ENCODE measurements around the gene NIF3L1. TPM values are rescaled to one million over a fixed set of nuclear protein-coding genes. Genes with fewer than 3 reads are reported as not detected.

NIF3L1 gene
- total and polyA plus RNA-seq, 2 of the 8 experiments (the other 6 are each of a cell fraction or from before 2014, with no cell fraction given): 63.4 to 126 TPM

DNA sequence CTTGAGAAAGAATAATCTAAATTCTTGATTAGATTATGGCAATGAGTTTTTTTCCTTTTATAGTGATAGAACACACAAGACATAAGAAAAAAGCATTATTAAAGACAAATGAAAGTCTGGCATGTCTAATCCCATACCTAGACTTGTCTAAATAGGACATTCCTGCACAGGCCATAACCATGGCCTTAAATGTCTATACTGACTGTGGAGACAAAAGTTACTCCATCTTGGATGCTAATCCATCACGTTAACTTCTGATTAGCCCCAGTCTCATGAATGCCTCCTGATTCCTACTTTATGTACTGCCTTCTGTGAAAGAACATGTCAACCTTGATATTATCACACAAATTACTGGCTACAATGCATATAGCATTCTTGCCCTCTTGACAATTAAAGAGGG is 50.7 kb downstream of the NIF3L1 start:
- ChIA-PET CTCF (ENCODE audit: partially characterized antibody) (interaction anchor here (0.6 to 1.9 kb wide), 4 partner anchors 23 to 238 kb away, joined by 3 to 7 read pairs (median 4); partner anchors contain the start of gene ORC2), POLR2A (ENCODE audit: partially characterized antibody) (interaction anchor here (1.4 kb wide), 1 partner anchor 18 kb away, joined by 5 read pairs; no protein-coding TSS in a partner anchor)
- Histone ChIP-seq H4K91ac (replicated peaks; ENCODE audit: insufficient read length, low read length) (no peak overlapping the region), H2BK12ac (ENCODE audit: low read depth, low read length) (no peak overlapping the region), H3K23ac (ENCODE audit: insufficient read length) (no peak overlapping the region), H3K14ac (ENCODE audit: insufficient read length) (no peak overlapping the region), H2AK5ac (ENCODE audit: low read depth, low read length) (no peak overlapping the region), H2BK15ac (ENCODE audit: low read length) (no peak overlapping the region), H2BK20ac (ENCODE audit: low read length) (no peak overlapping the region), H2BK5ac (ENCODE audit: low read depth, low read length) (no peak overlapping the region), H3K4me3 (ENCODE audit: extremely low read depth in 1 of 4, insufficient read depth in 2 of 4, low read depth in 3 of 4, low read length in 4 of 4) (no peak overlapping the region), H3K4ac (replicated peaks; ENCODE audit: insufficient read length, low read depth, low read length) (no peak overlapping the region), H4K8ac (ENCODE audit: extremely low read depth, insufficient read depth, low read length) (no peak overlapping the region), H3K79me1 (ENCODE audit: low read depth, low read length) (no peaks in the 10 kb centered on the region; the same call in 1 of the 2 replicates), H3K4me2 (ENCODE audit: insufficient read depth in 1 of 2, low read depth in 2 of 2, low read length in 2 of 2) (no peak overlapping the region), H3K56ac (replicated peaks; ENCODE audit: insufficient read length, low read depth, low read length) (no peak overlapping the region), H3K27me3 (replicated peaks in 1 of 4; ENCODE audit: control insufficient read depth in 3 of 4, extremely low read depth in 1 of 4, insufficient read depth in 3 of 4, low read length in 3 of 4) (no peaks in the 10 kb centered on the region), H3K27ac (ENCODE audit: low read depth, low read length) (no peak overlapping the region), H4K20me1 (replicated peaks in 1 of 2; ENCODE audit: control insufficient read depth in 1 of 2, insufficient read depth in 2 of 2, low read length in 2 of 2) (no peaks in the 10 kb centered on the region), H3K79me2 (ENCODE audit: control insufficient read depth in 1 of 2, insufficient read depth in 2 of 2, low read length in 2 of 2) (no peaks in the 10 kb centered on the region), H3K18ac (ENCODE audit: extremely low read depth, low read length) (no peak overlapping the region), H2AFZ (ENCODE audit: low read length) (no peak overlapping the region), H2BK120ac (replicated peaks; ENCODE audit: low read depth, low read length) (no peak overlapping the region), H3K9me3 (ENCODE audit: insufficient read depth in 2 of 2, low read depth in 1 of 2, low read length in 1 of 2) (no peaks in the 10 kb centered on the region), H3K9ac (replicated peaks in 1 of 4; ENCODE audit: extremely low read depth in 1 of 4, low read depth in 3 of 4, low read length in 3 of 4) (no peak overlapping the region), H4K5ac (ENCODE audit: insufficient read length, low read depth, low read length) (no peak overlapping the region), H3K4me1 (replicated peaks in 1 of 4; ENCODE audit: control insufficient read depth in 3 of 4, insufficient read depth in 4 of 4, low read length in 3 of 4) (no peaks in the 10 kb centered on the region), H3K23me2 (ENCODE audit: low read depth, low read length) (no peaks in the 10 kb centered on the region), H3K36me3 (ENCODE audit: control insufficient read depth in 2 of 4, insufficient read depth in 4 of 4, low read length in 3 of 4) (peaks cover 6 to 85% (median 42%) of the 10 kb centered on the region in 4 experiments; a peak in 7 of 8 replicates)
- WGBS, 2 experiments (ENCODE audit: extremely low coverage in 1 of 2, insufficient coverage in 1 of 2, insufficient read length in 1 of 2, insufficient replicate concordance in 2 of 2, low coverage in 1 of 2, low lambda C conversion rate in 2 of 2, missing lambda C conversion rate in 1 of 2): 81% methylated on average over 1 of the region's 1 CpG; no CpG with 5 or more reads in 1 of the 2 experiments
- no peak for TF ChIP-seq RBBP5 (IDR thresholded peaks at IDR 0.05; ENCODE audit: borderline replicate concordance, low read depth, low read length)
- TF ChIP-seq SRF (IDR thresholded peaks at IDR 0.05; ENCODE audit: low read depth, low read length): no peak
- TF ChIP-seq BACH1 (IDR thresholded peaks at IDR 0.05; ENCODE audit: low read length): no peak
- TF ChIP-seq SIN3A (conservative IDR thresholded peaks at IDR 0.05 in 1 of 2, IDR thresholded peaks at IDR 0.05 in 1 of 2; ENCODE audit: low read depth in 1 of 2, low read length in 2 of 2): no peak
- no peak for TF ChIP-seq SP1 (IDR thresholded peaks at IDR 0.05; ENCODE audit: low read depth, low read length)
- TF ChIP-seq TAF7 (optimal IDR thresholded peaks at IDR 0.05; ENCODE audit: borderline replicate concordance, low read depth, low read length): no peak
- TF ChIP-seq NANOG (IDR thresholded peaks at IDR 0.05; ENCODE audit: insufficient read depth, low read depth, low read length, poor library complexity, severe bottlenecking): no peak
- TF ChIP-seq POLR2A (IDR thresholded peaks at IDR 0.05; ENCODE audit: control extremely low read depth in 1 of 2, low read depth in 2 of 2, low read length in 2 of 2): no peak
- DNase-seq (ENCODE audit: low read depth in 1 of 2, low spot score in 2 of 2): no peak
- FAIRE-seq: no peak
